SK-N-SH (cell line): ENCODE measurements around the gene TMPRSS12. TPM values are rescaled to one million over a fixed set of nuclear protein-coding genes. Genes with fewer than 3 reads are reported as not detected.

ENCODE experiments used
- CTCF ChIA-PET: fragments of 300-600, 350-600 bp; formaldehyde crosslinking; extraction: SDS; loops from one replicate; lab custom pipeline; 2021; lab: Yijun Ruan, JAX
- POLR2A ChIA-PET: fragments of 350-600 bp; sonication (Branson Sonifier 250); formaldehyde crosslinking; extraction: SDS; loops from one replicate; lab custom pipeline; 2020; ENCODE audit warnings: antibody characterized with exemption, inconsistent platforms; lab: Yijun Ruan, JAX
- DNase-seq: peaks from one replicate; pipeline ENCODE4 v3.0.0; 2012
- H2AFZ ChIP-seq: fragments of 200-600 bp; sonication (generic); 2 replicates; pipeline ENCODE4 v1.8.1; 2016; ENCODE audit warnings: antibody characterized with exemption, mild to moderate bottlenecking, low read depth
- H3F3A ChIP-seq: fragments of 200-600 bp; sonication (generic); replicated peaks from 2 replicates; pipeline ENCODE3; 2016; ENCODE audit warnings: antibody characterized with exemption, mild to moderate bottlenecking; ENCODE audit not compliant: insufficient read depth
- H3K27ac ChIP-seq, 2 experiments: fragments of 200-500 bp in 1 of 2; fragments of 200-600 bp in 1 of 2; sonication (Bioruptor generic) in 1 of 2; sonication (generic), shearing (Covaris generic) in 1 of 2; 2 replicates each; pipeline versions ENCODE4 v1.5.1 to v1.6.1; 2014 to 2016; ENCODE audit warnings: low read depth in 2 of 2, inconsistent platforms in 1 of 2, low read length in 1 of 2, mild to moderate bottlenecking in 1 of 2, mixed read lengths in 1 of 2
- H3K27me3 ChIP-seq: fragments of 200-600 bp; sonication (generic), shearing (Covaris generic); 2 replicates; pipeline ENCODE4 v1.6.1; 2016; ENCODE audit warnings: mixed run types; ENCODE audit not compliant: insufficient read depth
- H3K36me3 ChIP-seq, 2 experiments: fragments of 200-500 bp in 1 of 2; fragments of 200-600 bp in 1 of 2; sonication (Bioruptor generic) in 1 of 2; sonication (generic) in 1 of 2; replicated peaks in 1 of 2; 2 replicates each; pipeline versions ENCODE3 to v1.5.1; 2014 to 2016; ENCODE audit warnings: low read length in 1 of 2, mild to moderate bottlenecking in 1 of 2; ENCODE audit not compliant: insufficient read depth in 2 of 2, control insufficient read depth in 1 of 2
- H3K4me1 ChIP-seq, 2 experiments: fragments of 200-500 bp in 1 of 2; fragments of 200-600 bp in 1 of 2; sonication (Bioruptor generic) in 1 of 2; sonication (generic), shearing (Covaris generic) in 1 of 2; 2 replicates each; pipeline versions ENCODE4 v1.5.1 to v1.6.1; 2014 to 2016; ENCODE audit warnings: low read depth in 1 of 2, low read length in 1 of 2, mixed run types in 1 of 2; ENCODE audit not compliant: insufficient read depth in 2 of 2, control insufficient read depth in 1 of 2
- H3K4me2 ChIP-seq: fragments of 200-600 bp; sonication (generic), shearing (Covaris generic); 2 replicates; pipeline ENCODE4 v1.6.1; 2017; ENCODE audit warnings: mixed run types
- H3K4me3 ChIP-seq, 2 experiments: fragments of 200-500 bp in 1 of 2; fragments of 200-600 bp in 1 of 2; sonication (Bioruptor generic) in 1 of 2; sonication (generic), shearing (Covaris generic) in 1 of 2; 2 replicates each; pipeline versions ENCODE4 v1.5.1 to v1.8.1; 2014 to 2016; ENCODE audit warnings: low read depth in 2 of 2, inconsistent platforms in 1 of 2, low read length in 1 of 2, mild to moderate bottlenecking in 1 of 2, mixed read lengths in 1 of 2, moderate library complexity in 1 of 2
- H3K79me2 ChIP-seq: fragments of 200-600 bp; sonication (generic); 2 replicates; pipeline ENCODE4 v1.8.1; 2017; ENCODE audit warnings: mild to moderate bottlenecking; ENCODE audit not compliant: insufficient read depth
- H3K9ac ChIP-seq: fragments of 200-600 bp; sonication (generic); 2 replicates; pipeline ENCODE4 v1.6.1; 2017; ENCODE audit warnings: mixed run types
- H3K9me2 ChIP-seq: fragments of 200-600 bp; sonication (generic); 2 replicates; pipeline ENCODE4 v1.6.1; 2017; ENCODE audit warnings: mixed run types
- H3K9me3 ChIP-seq: fragments of 200-600 bp; sonication (generic); 2 replicates; pipeline ENCODE4 v1.6.1; 2017; ENCODE audit warnings: mixed run types, mild to moderate bottlenecking, moderate library complexity
- H4K20me1 ChIP-seq: fragments of 200-600 bp; sonication (generic); 2 replicates; pipeline ENCODE4 v1.6.1; 2017; ENCODE audit warnings: mild to moderate bottlenecking, mixed run types; ENCODE audit not compliant: insufficient read depth
- EZH2phosphoT487 ChIP-seq: fragments of 200-600 bp; sonication (generic); IDR thresholded peaks from 2 replicates; pipeline ENCODE4 v1.6.1; 2017; ENCODE audit warnings: low read depth, mixed run types, mild to moderate bottlenecking, antibody characterized with exemption, moderate library complexity, borderline replicate concordance
- FOSL2 ChIP-seq: IDR thresholded peaks from 2 replicates; pipeline ENCODE4 v1.4.0; 2012; ENCODE audit warnings: low read depth, mild to moderate bottlenecking, moderate library complexity, borderline replicate concordance
- FOXJ3 ChIP-seq: sonication (generic); formaldehyde crosslinking; IDR thresholded peaks from 2 replicates; pipeline ENCODE4 v1.5.1; 2020; ENCODE audit warnings: mild to moderate bottlenecking, missing genetic modification reagents
- FOXM1 ChIP-seq: IDR thresholded peaks from 2 replicates; pipeline ENCODE4 v1.4.0; 2012; ENCODE audit warnings: low read depth, mild to moderate bottlenecking
- MXI1 ChIP-seq: IDR thresholded peaks from 2 replicates; pipeline ENCODE4 v1.6.1; 2012; ENCODE audit warnings: mild to moderate bottlenecking, low read depth, low read length, improper control_type of control experiment
- POLR2AphosphoS5 ChIP-seq: IDR thresholded peaks from 2 replicates; pipeline ENCODE4 v1.6.1; 2012; ENCODE audit warnings: low read depth, low read length
- RAD21 ChIP-seq: IDR thresholded peaks from 2 replicates; pipeline ENCODE4 v1.6.1; 2012; ENCODE audit warnings: mild to moderate bottlenecking, low read length
- RCOR1 ChIP-seq: fragments of 150-350 bp; IDR thresholded peaks from 2 replicates; pipeline ENCODE4 v1.6.1; 2017; ENCODE audit warnings: antibody characterized with exemption, low read length
- RXRA ChIP-seq: IDR thresholded peaks from 2 replicates; pipeline ENCODE4 v1.4.0; 2012; ENCODE audit warnings: low read depth, mild to moderate bottlenecking, borderline replicate concordance
- TAF1 ChIP-seq: IDR thresholded peaks from 2 replicates; pipeline ENCODE4 v1.6.1; 2012; ENCODE audit warnings: low read depth, mild to moderate bottlenecking, low read length, moderate library complexity, borderline replicate concordance
- WGBS: methylation state at CpG from one replicate; pipeline ENCODE4 v1.1.6; 2017; ENCODE audit warnings: low lambda C conversion rate; 5-methylcytosine and 5-hydroxymethylcytosine counted together
- polyA plus RNA-seq, 3 experiments: library from polyadenylated mRNA; depleted of rRNA; stranded (reverse); fragments of >200 nt; gene quantifications; 2 replicates each; pipeline ENCODE4 v1.2.3, GENCODE V29; 2012
- TF ChIP-seq, protein P1 (sequence below): fragments of 150-350 bp; IDR thresholded peaks from 2 replicates; pipeline ENCODE4 v1.6.1; 2016; ENCODE audit warnings: mild to moderate bottlenecking, low read depth, low read length
- TF ChIP-seq, protein P2 (sequence below): fragments of 200-600 bp; sonication (generic); IDR thresholded peaks from 2 replicates; pipeline ENCODE4 v1.6.1; 2017; ENCODE audit warnings: antibody characterized with exemption, mild to moderate bottlenecking, moderate library complexity
- TF ChIP-seq, protein P3 (sequence below): fragments of 150-350 bp; IDR thresholded peaks from 2 replicates; pipeline ENCODE4 v1.6.1; 2017; ENCODE audit warnings: antibody characterized with exemption, low read length, low read depth, borderline replicate concordance
- TF ChIP-seq, protein P4 (sequence below): IDR thresholded peaks from 2 replicates; pipeline ENCODE4 v1.4.0; 2012; ENCODE audit warnings: low read depth, borderline replicate concordance

The TMPRSS12 gene
- polyA plus RNA-seq, 1 of the 3 experiments (the other 2 are of a cell fraction) = not detected

DNA sequence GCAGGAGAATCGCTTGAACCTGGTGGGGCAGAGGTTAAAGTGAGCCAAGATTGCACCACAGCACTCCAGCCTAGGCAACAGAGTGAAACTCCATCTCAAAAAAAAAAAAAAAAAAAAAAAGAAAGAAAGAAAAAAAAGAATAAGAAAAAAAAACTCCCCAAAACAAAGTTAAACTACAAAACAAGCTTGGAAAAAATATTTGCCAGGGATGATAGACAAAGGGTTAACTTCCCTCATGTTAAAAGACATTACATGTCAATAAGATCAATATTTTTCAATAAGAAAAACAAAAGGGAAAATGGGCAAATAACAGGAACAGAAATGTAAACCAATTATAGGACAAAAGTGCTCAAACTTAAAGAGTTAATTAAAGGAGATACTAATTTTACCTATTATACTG lies 83.2 kb downstream of the TMPRSS12 start:
- Histone ChIP-seq H3K9me2 (no peaks in the 10 kb centered on the region), H3K27me3 (no peaks in the 10 kb centered on the region), H3K4me2 (peak overlapping the region; percentile 81), H3K9me3 (no peaks in the 10 kb centered on the region), H3K4me1 (peaks cover 11 to 31% of the 10 kb centered on the region in 2 experiments), H3F3A (peaks cover 3% of the 10 kb centered on the region), H3K27ac (peak overlapping the region in 1 of 2 experiments; percentile 8; a peak in 1 of 4 replicates), H3K79me2 (no peaks in the 10 kb centered on the region), H4K20me1 (no peaks in the 10 kb centered on the region), H2AFZ (no peak overlapping the region), H3K9ac (no peak overlapping the region), H3K36me3 (peaks cover 0 to 2% of the 10 kb centered on the region in 2 experiments), H3K4me3 (peak overlapping the region; percentile 59 to 60)
- 63% methylated on average over 1 of the region's 1 CpG for WGBS
- no peak for DNase-seq
- no peak for TF ChIP-seq FOXJ3 (CRISPR knock-in tag)
- no peak for TF ChIP-seq RXRA
- TF ChIP-seq FOSL2 = no peak
- no peak for TF ChIP-seq FOXM1
- TF ChIP-seq, protein P1, sequence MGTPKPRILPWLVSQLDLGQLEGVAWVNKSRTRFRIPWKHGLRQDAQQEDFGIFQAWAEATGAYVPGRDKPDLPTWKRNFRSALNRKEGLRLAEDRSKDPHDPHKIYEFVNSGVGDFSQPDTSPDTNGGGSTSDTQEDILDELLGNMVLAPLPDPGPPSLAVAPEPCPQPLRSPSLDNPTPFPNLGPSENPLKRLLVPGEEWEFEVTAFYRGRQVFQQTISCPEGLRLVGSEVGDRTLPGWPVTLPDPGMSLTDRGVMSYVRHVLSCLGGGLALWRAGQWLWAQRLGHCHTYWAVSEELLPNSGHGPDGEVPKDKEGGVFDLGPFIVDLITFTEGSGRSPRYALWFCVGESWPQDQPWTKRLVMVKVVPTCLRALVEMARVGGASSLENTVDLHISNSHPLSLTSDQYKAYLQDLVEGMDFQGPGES = no peak
- TF ChIP-seq RAD21 = no peak
- TF ChIP-seq, protein P2, sequence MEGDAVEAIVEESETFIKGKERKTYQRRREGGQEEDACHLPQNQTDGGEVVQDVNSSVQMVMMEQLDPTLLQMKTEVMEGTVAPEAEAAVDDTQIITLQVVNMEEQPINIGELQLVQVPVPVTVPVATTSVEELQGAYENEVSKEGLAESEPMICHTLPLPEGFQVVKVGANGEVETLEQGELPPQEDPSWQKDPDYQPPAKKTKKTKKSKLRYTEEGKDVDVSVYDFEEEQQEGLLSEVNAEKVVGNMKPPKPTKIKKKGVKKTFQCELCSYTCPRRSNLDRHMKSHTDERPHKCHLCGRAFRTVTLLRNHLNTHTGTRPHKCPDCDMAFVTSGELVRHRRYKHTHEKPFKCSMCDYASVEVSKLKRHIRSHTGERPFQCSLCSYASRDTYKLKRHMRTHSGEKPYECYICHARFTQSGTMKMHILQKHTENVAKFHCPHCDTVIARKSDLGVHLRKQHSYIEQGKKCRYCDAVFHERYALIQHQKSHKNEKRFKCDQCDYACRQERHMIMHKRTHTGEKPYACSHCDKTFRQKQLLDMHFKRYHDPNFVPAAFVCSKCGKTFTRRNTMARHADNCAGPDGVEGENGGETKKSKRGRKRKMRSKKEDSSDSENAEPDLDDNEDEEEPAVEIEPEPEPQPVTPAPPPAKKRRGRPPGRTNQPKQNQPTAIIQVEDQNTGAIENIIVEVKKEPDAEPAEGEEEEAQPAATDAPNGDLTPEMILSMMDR = no peak
- TF ChIP-seq POLR2AphosphoS5 = no peak
- TF ChIP-seq RCOR1 = no peak
- TF ChIP-seq, protein P3, sequence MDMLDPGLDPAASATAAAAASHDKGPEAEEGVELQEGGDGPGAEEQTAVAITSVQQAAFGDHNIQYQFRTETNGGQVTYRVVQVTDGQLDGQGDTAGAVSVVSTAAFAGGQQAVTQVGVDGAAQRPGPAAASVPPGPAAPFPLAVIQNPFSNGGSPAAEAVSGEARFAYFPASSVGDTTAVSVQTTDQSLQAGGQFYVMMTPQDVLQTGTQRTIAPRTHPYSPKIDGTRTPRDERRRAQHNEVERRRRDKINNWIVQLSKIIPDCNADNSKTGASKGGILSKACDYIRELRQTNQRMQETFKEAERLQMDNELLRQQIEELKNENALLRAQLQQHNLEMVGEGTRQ = no peak
- TF ChIP-seq TAF1 = no peak
- no peak for TF ChIP-seq MXI1
- TF ChIP-seq EZH2phosphoT487 = no peak
- TF ChIP-seq, protein P4, sequence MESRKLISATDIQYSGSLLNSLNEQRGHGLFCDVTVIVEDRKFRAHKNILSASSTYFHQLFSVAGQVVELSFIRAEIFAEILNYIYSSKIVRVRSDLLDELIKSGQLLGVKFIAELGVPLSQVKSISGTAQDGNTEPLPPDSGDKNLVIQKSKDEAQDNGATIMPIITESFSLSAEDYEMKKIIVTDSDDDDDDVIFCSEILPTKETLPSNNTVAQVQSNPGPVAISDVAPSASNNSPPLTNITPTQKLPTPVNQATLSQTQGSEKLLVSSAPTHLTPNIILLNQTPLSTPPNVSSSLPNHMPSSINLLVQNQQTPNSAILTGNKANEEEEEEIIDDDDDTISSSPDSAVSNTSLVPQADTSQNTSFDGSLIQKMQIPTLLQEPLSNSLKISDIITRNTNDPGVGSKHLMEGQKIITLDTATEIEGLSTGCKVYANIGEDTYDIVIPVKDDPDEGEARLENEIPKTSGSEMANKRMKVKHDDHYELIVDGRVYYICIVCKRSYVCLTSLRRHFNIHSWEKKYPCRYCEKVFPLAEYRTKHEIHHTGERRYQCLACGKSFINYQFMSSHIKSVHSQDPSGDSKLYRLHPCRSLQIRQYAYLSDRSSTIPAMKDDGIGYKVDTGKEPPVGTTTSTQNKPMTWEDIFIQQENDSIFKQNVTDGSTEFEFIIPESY = no peak
- ChIA-PET CTCF (interaction anchor here (1.4 kb wide), 1 partner anchor 161 kb away, joined by 4 read pairs; no protein-coding TSS in a partner anchor), POLR2A (no interaction called here)
